ENCODE measurements around the gene CADPS.

CADPS gene

DNA sequence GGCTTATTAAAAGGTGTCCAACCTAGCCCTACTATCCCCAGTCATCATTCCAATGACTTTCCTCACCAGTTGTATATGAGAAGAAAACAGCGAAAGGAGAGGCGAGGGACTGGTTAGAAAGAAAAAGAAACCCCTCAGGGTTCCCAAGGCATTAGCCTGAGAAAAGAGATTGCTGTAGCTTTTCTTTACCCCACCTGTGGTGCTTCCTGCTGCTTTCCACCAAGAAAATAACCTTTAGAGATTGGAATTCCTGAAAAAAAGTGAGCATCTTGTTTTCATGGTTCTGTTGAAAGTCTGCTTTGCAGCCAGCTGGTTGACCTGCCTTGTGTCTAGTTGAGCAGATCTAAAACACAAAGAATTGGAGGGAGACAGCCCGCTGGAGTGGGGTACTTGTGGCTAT is 196.4 kb downstream of the CADPS start:
- no peak for DNase-seq

DNA sequence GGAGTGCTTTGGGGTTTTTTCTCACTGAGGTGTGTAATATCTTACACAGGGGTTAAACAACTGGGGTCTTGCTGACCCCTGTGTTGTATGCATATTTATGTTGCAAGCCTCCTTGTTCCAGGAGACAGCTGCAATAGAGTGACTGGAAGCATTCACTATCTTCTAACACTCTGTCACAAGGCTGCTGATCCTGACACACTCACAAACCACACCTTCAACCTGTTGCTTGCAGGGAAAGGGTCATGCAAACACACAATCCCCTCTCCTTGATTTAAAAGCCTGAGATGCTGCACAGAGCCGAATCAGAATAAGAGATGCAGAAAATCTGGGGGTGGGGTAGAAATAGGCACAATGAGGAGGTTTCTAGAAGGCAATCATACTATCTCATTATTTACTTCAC is 197.3 kb downstream of the CADPS start:
- DNase-seq: no peak

DNA sequence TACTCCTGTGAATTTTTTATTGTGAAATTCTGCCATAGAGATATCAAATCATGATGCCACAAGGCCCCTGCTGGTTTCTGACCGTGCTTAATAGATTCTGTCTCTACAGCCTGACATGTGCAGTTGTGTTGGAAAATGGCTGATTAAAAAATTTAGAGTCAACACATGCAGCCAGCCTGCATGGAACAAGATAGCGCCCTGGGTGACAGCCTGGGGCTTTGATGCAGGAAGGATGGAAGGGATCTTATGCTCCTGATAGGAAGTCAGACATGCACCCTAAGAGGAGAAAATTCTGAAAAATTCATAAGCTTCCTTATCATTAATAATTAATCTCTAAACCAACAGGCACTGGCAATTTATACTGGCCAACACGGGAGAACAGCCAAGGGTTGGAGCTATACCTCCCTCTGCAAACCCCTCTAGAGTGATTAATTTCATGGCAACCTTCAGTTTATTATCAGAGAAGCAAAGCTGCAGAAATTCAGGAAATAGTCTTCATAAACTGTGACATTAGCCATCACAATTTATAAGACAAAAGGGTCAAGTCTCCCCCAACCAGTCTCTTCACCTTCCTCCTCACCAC is 198.4 kb downstream of the CADPS start:
- DNase-seq: no peak

DNA sequence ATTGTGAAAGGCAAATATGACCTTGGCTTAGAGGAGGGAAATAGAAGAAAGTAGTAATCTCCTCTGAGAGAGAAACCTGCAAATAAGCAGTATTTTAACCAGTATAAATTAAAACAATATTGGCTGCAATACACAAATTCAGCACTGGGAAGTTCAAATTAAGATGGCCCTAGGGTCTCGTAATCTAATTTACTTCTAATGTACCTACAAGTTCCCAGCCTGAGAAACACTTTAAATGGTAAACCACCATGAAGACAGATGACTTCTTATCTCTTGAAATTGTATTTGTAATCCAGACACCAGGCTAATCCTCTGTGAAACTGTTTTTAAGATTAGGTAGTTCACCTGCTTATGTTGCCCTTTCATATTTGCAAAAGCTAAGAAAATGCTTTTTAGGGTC is 199.7 kb downstream of the CADPS start:
- no peak for DNase-seq

DNA sequence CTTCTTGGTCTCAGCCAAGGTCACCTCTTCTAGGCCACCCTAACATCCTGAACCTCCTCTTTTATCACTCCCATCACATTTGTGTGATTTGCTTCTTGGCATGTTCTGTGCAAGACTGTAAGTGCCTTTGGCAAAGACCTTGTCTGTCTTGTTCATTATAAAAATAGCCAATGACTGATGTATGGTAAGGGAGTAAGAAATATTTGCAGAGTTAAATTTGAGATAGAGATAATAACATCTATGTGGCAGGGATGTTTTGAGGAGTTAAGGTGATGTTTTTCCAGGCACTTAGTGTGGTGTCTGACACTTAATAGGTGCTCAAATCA is 202.3 kb downstream of the CADPS start:
- no peak for DNase-seq

DNA sequence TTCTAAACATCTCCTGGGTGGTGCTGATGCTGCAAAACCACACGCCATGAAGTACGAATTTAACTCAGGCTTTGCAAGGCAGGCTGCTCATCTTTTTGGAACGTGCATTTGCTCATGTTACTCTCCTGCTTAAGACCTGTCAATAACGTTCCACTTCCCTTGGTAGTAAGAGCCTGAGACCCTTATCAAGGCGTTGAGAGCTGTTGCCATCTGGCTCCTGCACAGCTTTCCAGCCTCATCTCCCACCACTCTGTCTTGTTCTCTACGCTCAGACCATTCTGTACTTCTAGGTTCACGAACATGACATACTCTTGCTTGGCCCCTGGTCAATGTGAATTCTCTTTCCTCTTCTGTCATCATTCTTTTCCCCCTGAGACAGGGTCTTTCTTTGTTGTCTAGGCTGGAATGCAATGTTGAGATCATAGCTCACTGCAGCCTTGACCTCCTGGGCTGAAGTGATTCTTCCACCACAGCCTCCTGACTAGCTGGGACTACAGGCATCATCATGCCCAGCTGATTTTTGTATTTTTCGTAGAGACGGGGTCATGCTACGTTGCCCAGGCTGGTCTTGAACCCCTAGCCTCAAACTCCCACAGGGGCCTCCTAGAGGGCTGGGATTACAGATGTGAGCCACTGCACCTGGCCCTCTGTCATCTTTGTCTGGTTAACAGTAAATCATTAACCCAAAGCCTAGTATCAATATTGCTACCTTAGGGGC is 202.8 kb downstream of the CADPS start:
- DNase-seq: no peak

DNA sequence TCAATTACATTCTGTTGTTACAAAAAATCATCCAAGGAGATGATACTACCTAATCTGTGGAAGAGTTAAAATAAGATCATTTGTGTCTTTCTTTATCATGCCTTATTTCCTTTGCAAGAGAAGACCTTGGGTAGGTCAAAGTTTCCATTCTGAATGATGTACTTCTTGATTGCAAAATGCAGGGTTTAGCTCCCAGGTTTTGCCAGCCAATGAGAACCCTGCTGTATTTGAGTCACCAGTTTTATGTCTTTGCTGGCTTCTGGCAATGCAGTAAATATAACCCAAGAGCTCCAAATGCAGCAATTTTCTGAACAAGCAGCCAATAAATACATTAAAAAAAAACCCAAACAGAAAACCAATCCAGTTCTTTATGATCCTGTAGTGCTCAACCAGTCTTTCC is 204.9 kb downstream of the CADPS start:
- no peak for DNase-seq

DNA sequence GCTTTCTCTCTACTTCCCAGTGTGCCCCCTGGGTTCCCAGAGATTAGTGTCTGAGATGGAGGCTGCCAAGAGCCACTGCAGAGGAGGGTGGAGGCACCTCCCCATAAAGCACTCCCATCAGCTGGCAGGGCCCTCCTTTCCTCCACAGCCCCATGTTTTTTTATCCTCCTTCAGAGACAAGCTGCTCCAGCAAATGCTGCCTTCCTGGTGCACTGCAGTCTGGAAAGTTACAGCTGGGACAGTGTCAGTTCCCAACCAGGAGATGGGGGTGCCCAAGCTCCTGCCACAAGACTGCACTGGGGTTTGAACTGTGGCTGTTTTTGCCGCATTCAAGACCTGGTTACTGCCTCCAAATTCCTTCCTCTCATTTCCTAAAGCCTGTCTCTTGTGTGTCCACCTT is 206.1 kb downstream of the CADPS start:
- DNase-seq: no peak

DNA sequence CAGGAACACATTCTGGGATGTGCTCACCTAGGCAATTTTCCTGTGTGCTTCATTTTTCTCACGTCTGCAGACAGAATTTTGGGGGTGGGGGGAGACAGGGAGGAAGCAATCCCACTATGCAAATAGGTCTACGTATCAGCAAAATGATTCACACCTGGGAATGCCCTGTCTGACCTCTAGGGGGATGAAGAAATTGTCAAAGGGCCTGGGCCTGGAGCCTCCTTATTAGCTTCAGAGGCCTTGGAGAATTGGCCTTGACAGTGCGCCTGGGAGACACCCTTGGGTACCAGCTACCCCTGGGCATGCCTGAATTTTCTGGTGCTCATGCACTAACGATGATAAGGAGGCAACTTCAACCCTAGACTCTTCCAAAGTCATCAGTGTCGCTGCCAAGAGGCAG is 207.5 kb downstream of the CADPS start:
- no peak for DNase-seq

DNA sequence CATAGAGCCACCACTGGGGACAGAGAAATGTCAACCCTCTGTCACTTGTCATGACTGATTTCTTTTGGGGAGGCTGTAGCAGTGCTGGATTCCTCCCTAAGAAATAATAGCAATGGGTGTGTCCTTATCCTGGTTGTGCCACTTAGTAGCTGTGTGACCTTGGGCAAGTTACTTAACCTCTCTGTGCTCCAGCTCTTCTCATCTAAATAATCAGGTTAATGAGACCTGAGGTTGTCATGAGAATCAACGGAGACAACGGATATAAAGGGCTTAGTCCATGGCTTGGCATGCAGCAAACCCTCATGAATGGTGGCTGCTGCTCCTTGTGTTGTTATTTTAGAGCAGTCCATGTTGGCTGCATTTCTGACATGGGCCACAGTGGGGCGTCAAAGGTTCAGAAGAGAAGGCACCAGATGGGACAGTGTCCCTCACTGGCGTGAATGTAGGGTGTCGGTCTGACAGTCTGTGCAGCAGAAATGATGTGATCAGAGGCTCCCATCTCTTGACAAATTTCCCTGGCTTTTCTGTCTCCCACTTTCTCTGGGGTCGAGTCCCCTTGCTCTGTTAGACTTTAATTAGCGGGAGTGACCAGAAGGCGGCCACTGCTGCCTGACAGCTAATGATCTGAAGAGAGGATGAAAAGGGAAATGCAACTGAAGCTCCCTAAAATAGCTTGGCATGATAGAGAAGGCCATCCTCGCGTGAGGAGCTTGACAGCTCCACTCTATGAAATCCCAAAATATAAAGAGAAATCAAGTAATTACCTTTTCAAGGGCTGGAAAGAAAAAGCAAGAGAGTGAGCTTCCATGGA is 209.4 kb downstream of the CADPS start:
- peak; percentile 46 for DNase-seq

DNA sequence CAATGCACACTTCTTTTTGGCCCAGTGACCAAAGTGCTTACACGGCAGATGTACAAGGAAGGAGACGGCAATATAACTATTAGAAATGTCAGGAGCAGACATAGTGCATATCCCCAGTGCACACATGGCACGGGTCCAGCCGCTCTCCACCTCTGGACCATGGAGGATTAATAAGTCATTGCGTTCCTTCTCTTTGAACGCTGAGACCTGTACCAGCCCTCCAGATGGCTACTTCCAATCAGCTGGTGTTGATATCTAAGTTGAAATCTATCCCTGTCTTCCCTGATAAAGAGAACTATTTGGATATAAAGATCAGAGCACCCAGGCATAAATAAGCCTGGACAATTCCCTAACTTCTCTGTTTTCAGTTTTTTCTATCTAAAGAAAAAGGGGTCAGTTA is 212.5 kb downstream of the CADPS start:
- no peak for DNase-seq

DNA sequence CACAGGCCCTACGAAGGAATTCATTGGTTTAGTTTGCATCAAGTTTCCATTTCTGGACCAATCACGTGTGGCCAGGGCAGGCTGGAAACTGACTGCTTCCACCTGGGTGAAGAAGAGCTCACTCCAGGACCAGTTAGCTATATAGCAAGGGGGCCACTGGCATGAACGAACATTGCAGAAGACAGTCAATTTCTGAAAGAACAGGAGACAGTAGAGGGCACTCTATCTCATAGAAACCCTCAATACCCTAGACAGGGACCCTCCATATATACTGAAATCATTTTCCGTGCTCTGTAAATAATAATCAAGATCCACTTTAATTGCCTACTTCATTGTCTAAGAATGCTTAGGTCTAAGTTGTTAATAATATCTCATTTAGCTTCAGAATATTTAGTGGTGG is 215.6 kb downstream of the CADPS start:
- no peak for DNase-seq

DNA sequence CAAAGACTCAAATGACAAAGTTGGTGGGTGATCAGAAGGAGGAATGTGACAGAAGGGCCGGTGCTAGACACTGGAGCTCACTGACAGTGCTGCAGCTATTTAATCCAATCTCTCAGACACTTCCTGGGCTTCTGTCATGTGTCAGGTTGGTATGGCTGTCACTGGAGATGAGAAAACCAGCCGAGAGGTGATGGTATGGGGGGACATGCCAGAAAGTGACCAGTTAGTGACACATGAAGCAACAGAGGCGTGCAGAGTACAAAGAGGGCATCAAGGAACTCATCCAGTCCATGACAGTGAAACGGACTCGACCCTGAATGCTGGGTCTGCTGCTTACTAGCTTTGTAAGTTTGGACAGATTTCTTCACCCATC is 219.5 kb downstream of the CADPS start:
- no peak for DNase-seq

DNA sequence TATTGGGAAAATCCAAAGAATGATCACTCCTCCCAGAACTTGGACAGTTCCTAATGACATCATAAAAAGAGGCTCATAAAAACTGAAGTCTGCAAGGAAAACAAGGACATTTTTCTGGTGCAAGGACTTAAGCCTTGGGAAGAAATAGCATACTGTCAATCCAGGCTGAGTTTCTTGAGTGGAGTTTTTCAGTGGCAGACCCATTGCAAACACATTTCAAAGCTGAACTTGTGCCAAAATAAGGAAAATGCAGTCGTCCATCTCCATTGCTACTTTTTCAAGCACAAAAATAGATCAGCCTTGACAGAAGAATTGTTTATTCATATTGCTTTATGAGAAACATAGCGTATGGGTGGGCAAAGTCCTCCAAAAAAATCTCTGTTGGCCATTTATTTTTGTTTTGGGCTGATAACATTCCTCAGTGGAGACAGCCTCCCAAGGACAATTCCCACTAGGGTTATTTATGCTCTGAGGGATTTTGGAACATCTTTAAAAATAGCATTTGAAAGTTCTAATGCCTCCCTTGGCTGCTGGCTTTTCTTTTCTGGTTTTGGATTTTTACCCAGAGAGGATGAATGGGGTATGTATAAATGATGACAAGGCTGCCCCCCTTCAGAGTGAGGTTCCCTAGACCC is 220.0 kb downstream of the CADPS start:
- no peak for DNase-seq

DNA sequence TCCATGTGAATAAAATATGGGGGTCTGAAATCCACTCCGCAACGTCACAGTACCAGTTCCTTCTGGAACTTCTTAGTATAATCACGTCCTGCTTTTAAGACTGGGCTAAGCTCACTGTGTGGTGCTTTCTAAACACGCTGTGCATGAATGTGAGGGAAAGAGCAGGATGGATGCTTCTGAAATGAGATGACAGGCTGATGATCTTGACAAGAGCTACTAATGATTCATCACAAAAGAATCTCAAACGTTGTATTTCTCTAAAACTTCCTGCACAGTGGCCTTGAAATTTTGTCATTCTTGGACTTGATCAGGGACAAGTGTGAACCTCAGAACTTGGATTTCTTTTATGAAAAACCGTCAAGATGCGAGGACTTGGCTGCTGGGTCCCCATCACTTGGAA is 221.4 kb downstream of the CADPS start:
- no peak for DNase-seq

DNA sequence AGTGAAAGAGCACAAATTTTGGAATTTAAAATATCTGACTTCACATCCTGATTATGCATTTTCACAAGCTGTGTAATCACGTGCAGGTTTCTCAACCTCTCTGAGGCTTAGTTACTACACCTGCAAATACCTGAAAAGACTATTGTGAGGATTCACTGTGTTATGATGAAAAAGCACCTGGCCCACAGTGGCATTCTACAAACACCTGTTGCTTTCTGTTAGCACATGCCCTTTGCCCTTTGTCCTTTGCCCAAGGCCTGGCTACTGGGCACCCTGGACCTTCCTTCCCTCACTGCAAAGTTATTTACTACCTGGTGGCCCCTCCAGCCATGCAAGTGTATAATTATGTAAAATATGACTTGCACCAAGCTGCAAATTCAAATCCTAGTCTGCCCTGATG is 227.5 kb downstream of the CADPS start:
- no peak for DNase-seq

DNA sequence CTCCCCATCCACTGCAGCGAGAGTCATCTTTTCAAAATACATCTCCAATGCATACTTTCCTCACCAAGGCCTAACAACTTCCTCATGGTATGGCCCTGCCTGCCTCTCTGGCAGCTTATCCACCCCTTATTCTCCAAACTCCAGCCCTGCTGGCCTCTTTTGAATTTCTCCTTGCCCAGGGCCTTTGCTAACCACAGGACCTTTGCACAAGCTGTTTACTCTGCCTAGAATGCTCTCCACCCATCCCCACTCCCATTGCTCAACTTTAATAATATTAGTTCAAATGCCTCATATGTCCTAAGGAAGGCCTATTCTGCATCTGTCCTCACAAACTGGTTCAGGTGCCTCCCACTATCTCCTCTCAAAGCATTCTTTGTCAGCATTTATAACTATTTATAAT is 230.7 kb downstream of the CADPS start:
- DNase-seq: no peak

DNA sequence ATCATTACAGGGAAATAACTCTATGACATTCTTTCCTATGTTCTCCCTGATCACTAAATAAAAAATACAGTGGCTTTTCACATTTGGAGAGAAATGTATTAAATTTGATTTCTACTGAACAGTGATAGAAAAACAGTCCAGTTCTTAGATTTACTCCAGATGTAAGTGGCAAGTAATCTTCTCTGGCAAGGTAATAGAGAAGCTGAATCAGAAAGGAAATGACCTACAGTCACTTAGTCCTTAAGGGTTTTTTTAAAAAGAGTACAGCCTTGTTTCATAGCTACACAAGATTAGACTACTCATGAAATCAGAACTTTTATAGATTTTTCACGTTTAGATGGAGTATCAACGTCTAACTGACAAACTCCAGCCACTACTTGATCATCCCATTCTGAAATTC is 236.9 kb downstream of the CADPS start:
- DNase-seq: no peak

DNA sequence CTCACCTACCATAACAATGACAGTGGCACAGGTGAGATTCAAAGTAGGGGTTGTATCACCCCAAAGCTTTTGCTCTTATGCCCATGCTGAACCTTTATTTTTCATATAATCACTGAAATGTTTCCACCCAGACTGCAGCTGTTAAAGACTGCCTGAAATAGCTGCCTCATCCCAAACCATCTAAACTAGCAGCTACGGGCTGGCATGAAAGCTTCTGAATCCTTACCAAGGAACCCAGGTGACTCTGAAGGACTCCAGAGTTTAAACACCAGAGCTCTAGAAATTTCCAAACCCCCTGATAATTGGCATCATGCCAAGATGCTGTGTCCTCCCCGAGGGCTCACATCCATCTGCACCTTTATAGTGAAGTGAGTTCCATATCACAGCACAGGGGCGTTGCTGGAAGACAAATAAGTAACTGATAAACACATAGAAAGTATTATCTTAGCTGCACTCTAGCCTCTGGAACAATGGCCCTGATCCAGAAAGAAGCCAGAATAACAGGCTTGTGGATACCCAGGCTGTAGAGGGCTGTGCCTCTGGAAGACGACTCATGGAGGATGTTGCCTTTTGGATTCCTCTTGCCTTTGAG is 238.9 kb downstream of the CADPS start:
- DNase-seq: no peak

DNA sequence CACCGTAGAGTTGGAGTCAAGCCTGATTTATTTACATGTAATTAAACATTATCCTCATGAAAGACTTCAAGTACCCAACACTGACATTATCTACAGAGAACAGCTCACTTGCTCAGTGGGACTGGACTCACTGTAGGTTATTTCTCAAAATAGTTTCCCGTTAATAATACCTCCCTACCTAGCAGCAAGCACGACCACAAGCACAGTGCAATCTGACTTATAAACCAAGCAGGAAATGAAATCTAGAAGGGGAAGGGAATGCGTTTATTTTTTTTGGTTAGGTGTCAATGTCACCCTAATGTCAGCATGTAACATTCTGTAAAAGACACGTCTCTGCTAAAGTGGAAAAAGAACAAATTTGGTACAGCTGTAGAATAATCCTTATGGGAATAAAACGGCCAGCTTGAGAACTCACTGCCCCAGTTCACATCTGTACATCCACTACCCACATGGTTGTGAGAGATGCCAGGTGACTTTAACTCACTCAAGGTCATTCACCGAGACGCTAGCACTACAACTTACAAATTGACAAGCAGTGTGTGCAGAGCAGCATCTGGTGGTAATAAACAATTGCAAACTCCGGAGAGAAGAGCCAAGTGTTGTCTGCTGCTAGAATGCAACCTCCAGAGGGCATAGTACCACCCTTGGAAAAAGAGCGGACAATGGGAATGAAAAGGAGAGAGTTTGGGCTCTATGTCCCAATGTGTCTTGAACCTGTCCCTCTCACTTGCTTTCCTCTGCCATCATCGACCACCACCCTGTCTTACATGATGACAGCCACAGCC is 242.5 kb downstream of the CADPS start:
- DNase-seq: no peak

DNA sequence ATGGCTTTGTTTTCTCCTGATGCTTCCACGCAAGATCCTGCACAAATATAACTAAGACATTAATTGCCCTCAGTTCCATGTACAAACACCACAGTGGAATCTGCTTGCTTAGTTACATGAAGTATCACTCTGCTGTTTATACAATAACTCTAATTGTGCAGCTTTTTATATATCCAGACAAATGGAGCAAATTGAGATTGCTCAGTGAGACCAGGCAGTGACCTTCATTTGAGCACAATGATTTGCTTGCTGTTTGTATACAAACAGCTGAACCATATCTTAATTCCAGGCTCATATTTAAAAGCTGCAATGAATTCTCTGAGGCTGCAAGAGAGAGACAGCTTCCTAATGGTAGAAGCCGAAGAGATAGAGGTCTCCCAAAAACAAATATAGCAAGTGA is 243.7 kb downstream of the CADPS start:
- no peak for DNase-seq

DNA sequence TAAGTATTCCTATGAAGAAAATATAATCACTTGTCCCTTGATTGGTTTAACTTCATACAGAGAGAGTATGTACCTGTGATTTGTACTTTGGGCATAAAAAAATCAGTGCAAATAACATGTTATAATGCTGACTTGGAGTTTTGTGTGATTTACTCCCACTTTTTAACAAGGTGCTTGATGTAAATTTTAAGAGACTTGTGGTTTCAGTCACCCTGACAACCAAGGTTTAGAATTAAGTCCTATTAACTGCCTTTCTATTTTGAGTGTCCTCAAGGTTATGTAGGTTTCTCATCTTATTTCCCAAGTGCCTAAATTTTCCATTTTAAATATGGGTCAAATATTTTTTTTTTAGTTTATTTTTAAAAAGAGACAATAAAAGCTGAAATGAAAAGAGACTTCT is 244.6 kb downstream of the CADPS start:
- no peak for DNase-seq

DNA sequence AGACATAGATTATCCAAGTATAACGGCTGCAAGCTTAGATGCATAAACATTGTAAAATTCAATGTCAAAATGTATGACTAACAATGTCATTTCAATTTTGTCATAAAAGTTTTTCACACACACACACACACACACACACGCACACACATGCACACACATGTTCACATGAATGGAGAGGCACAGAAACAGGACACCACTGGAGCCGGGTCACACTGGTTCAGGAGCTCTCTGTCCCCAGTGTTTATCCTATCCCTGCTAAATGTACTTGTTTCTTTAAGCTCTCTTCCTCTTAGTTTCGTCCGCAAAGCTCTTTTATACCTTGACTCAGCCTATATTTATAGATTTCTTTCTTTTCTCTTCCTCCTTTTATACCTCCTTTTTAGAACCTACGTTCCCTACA is 249.9 kb downstream of the CADPS start:
- DNase-seq: no peak

All from activated CD4-positive, alpha-beta T cell treated with anti-CD3 and anti-CD28 coated beads, Interleukin-2, amount 50 U/mL, for 16 hours (primary cell).